GM12891 (cell line): ENCODE data around the gene ZDHHC12. TPM values are rescaled to one million over a fixed set of nuclear protein-coding genes. Genes with fewer than 3 reads are reported as not detected.

Experiments used
- DNase-seq: peaks from one replicate; pipeline ENCODE4 v3.0.0; 2011; ENCODE audit warnings: low spot score; ENCODE audit not compliant: insufficient read length
- FAIRE-seq: peaks from 2 replicates; lab custom pipeline; 2011; peaks lifted over from hg19 to GRCh38; lab: Jason Lieb, UNC
- PAX5 ChIP-seq: IDR thresholded peaks from 2 replicates; pipeline ENCODE4 v1.6.1; 2011; ENCODE audit warnings: low read length, moderate library complexity, mild to moderate bottlenecking; ENCODE audit not compliant: insufficient read depth, severe bottlenecking
- POLR2A ChIP-seq: IDR thresholded peaks from 2 replicates; pipeline ENCODE4 v1.6.1; 2011; ENCODE audit warnings: low read depth, low read length, control low read depth
- POLR2AphosphoS5 ChIP-seq: IDR thresholded peaks from 2 replicates; pipeline ENCODE4 v1.6.1; 2011; ENCODE audit warnings: low read depth, low read length, control low read depth
- POU2F2 ChIP-seq: IDR thresholded peaks from 2 replicates; pipeline ENCODE4 v1.6.1; 2011; ENCODE audit warnings: low read depth, mild to moderate bottlenecking, control low read depth, low read length, moderate library complexity
- SPI1 ChIP-seq: IDR thresholded peaks from 2 replicates; pipeline ENCODE4 v1.6.1; 2011; ENCODE audit warnings: low read depth, low read length, control low read depth
- TAF1 ChIP-seq: IDR thresholded peaks from 2 replicates; pipeline ENCODE4 v1.6.1; 2011; ENCODE audit warnings: low read depth, low read length, control low read depth
- polyA plus RNA-seq: library from polyadenylated mRNA; unstranded; fragments of >200 nt; gene quantifications from one replicate; pipeline ENCODE4 v1.2.1, GENCODE V29; 2012; ENCODE audit warnings: low read depth, missing spikeins, inconsistent platforms; ENCODE audit not compliant: missing spikeins

Gene ZDHHC12
- polyA plus RNA-seq, result 56.9 TPM

GRCh38 chr9:128723866-128724743 lies at the start of gene ZDHHC12:
TSS of gene ZDHHC12 (minus strand) at chr9:128724127. CDS start at chr9:128724093, 34 bp downstream.
- peak; percentile 100 for FAIRE-seq
- TF ChIP-seq POLR2A (peak; percentile 97), POU2F2 (peak; percentile 79), SPI1 (no peak), TAF1 (peak; percentile 88), POLR2AphosphoS5 (peak; percentile 97), PAX5 (peak; percentile 16)
- peak; percentile 100 for DNase-seq

- TF ChIP-seq SPI1, result no peak
- no peak for TF ChIP-seq POLR2AphosphoS5
- TF ChIP-seq TAF1, result no peak
- TF ChIP-seq PAX5, result no peak
- TF ChIP-seq POLR2A, result no peak
- no peak for TF ChIP-seq POU2F2
- FAIRE-seq (no peak), DNase-seq (no peak)
These were observed 49.1 kb upstream of the ZDHHC12 start for GRCh38 chr9:128773049-128773448.

GRCh38 chr9:128771745-128772519 lies 48.0 kb upstream of the ZDHHC12 start, which contains the start of gene ZER1:
TSS of gene ZER1 (minus strand) at chr9:128771927. CDS start at chr9:128755565, 16,362 bp downstream.
- TF ChIP-seq TAF1, result 0 out of 2 replicates have a peak, but pooled peaks have one; percentile 65
- TF ChIP-seq SPI1, result no peak
- TF ChIP-seq POU2F2, result peak; percentile 14; the same call in 1 of the 2 replicates
- TF ChIP-seq POLR2AphosphoS5, result 0 out of 2 replicates have a peak, but pooled peaks have one; percentile 13
- no peak for TF ChIP-seq PAX5
- FAIRE-seq (peak; percentile 88), DNase-seq (peak; percentile 99)

GRCh38 chr9:128771094-128771721 lies 47.3 kb upstream of the ZDHHC12 start:
- no peak for FAIRE-seq
- DNase-seq, result peak; percentile 44

GRCh38 chr9:128770286-128771030 lies 46.5 kb upstream of the ZDHHC12 start:
- no peak for FAIRE-seq
- DNase-seq, result no peak
- TF ChIP-seq POLR2A (no peak), POLR2AphosphoS5 (no peak), SPI1 (no peak), TAF1 (no peak), PAX5 (no peak), POU2F2 (no peak)

More at GRCh38 chr9:128771094-128771721, 47.3 kb upstream of the ZDHHC12 start:
- TF ChIP-seq TAF1 (no peak), POLR2A (no peak), PAX5 (no peak), SPI1 (no peak), POU2F2 (no peak), POLR2AphosphoS5 (no peak)

GRCh38 chr9:128768606-128769005 lies 44.7 kb upstream of the ZDHHC12 start:
- FAIRE-seq, result no peak

GRCh38 chr9:128765499-128765898 lies 41.6 kb upstream of the ZDHHC12 start:
- DNase-seq (no peak), FAIRE-seq (no peak)
- no peak for TF ChIP-seq TAF1
- no peak for TF ChIP-seq PAX5
- no peak for TF ChIP-seq POU2F2
- no peak for TF ChIP-seq POLR2AphosphoS5

More at GRCh38 chr9:128768606-128769005, 44.7 kb upstream of the ZDHHC12 start:
- DNase-seq, result no peak
- no peak for TF ChIP-seq PAX5
- no peak for TF ChIP-seq SPI1
- TF ChIP-seq POLR2AphosphoS5, result no peak
- TF ChIP-seq POU2F2, result no peak
- no peak for TF ChIP-seq POLR2A
- no peak for TF ChIP-seq TAF1

GRCh38 chr9:128764361-128764760 lies 40.4 kb upstream of the ZDHHC12 start:
- no peak for DNase-seq
- TF ChIP-seq SPI1 (no peak), PAX5 (no peak), TAF1 (no peak), POU2F2 (no peak), POLR2A (no peak), POLR2AphosphoS5 (no peak)
- FAIRE-seq, result no peak
